Mucosa of stomach (tissue), 1 donor: Measurements from ENCODE around the gene SURF1.
A peak's percentile ranks its signal among the peaks of the same experiment; 100 is the strongest.

ENCODE experiments used
- H3K27me3 ChIP-seq: one replicate; pipeline ENCODE4 v1.7.0; 2013; ENCODE audit warnings: mild to moderate bottlenecking, low read length; ENCODE audit not compliant: control insufficient read depth, insufficient read depth
- H3K36me3 ChIP-seq: one replicate; pipeline ENCODE4 v1.7.0; 2013; ENCODE audit warnings: low read length; ENCODE audit not compliant: control insufficient read depth, insufficient read depth
- H3K4me1 ChIP-seq: one replicate; pipeline ENCODE4 v1.7.0; 2013; ENCODE audit warnings: mild to moderate bottlenecking, low read length; ENCODE audit not compliant: control insufficient read depth, insufficient read depth
- H3K4me3 ChIP-seq: one replicate; pipeline ENCODE4 v1.7.0; 2013; ENCODE audit warnings: low read length
- H3K9ac ChIP-seq: one replicate; pipeline ENCODE4 v1.7.0; 2013; ENCODE audit warnings: mild to moderate bottlenecking, low read length, moderate library complexity
- H3K9me3 ChIP-seq: one replicate; pipeline ENCODE4 v1.7.0; 2013; ENCODE audit warnings: mild to moderate bottlenecking, low read length, moderate library complexity; ENCODE audit not compliant: control insufficient read depth
- donor health status: Pancreatic carcinoma.

SURF1 gene

GRCh38 chr9:133355881-133356357 lies 368 bp downstream of the SURF1 start:
- Histone ChIP-seq H3K4me3 (peak overlapping the region; percentile 22), H3K9ac (peak overlapping the region; percentile 75), H3K4me1 (peaks cover 42% of the 10 kb centered on the region), H3K36me3 (peaks cover 22% of the 10 kb centered on the region), H3K27me3 (no peaks in the 10 kb centered on the region), H3K9me3 (no peaks in the 10 kb centered on the region)

- H3K4me3 ChIP-seq: no peak overlapping the region
- no peaks in the 10 kb centered on the region for H3K9me3 ChIP-seq
- H3K36me3 ChIP-seq: peaks cover 23% of the 10 kb centered on the region
- no peaks in the 10 kb centered on the region for H3K27me3 ChIP-seq
- no peak overlapping the region for H3K9ac ChIP-seq
- peaks cover 31% of the 10 kb centered on the region for H3K4me1 ChIP-seq
Observed at GRCh38 chr9:133354766-133355165, 1.5 kb downstream of the SURF1 start.

GRCh38 chr9:133353548-133353947 lies 2.7 kb downstream of the SURF1 start:
- Histone ChIP-seq H3K27me3 (no peaks in the 10 kb centered on the region), H3K4me3 (no peak overlapping the region), H3K9me3 (no peaks in the 10 kb centered on the region), H3K9ac (peak overlapping the region; percentile 12), H3K36me3 (peaks cover 32% of the 10 kb centered on the region), H3K4me1 (peaks cover 37% of the 10 kb centered on the region)

GRCh38 chr9:133352635-133353340 lies 3.5 kb downstream of the SURF1 start:
- Histone ChIP-seq H3K4me1 (peaks cover 29% of the 10 kb centered on the region), H3K36me3 (peaks cover 32% of the 10 kb centered on the region), H3K4me3 (no peak overlapping the region)

GRCh38 chr9:133351908-133352634 lies 4.2 kb downstream of the SURF1 start:
- no peaks in the 10 kb centered on the region for H3K9me3 ChIP-seq
- H3K9ac ChIP-seq: no peak overlapping the region
- H3K27me3 ChIP-seq: no peaks in the 10 kb centered on the region
- H3K4me1 ChIP-seq: peaks cover 23% of the 10 kb centered on the region
- peaks cover 32% of the 10 kb centered on the region for H3K36me3 ChIP-seq
- no peak overlapping the region for H3K4me3 ChIP-seq

More at GRCh38 chr9:133352635-133353340, 3.5 kb downstream of the SURF1 start:
- H3K9me3 ChIP-seq: no peaks in the 10 kb centered on the region
- H3K27me3 ChIP-seq: no peaks in the 10 kb centered on the region
- H3K9ac ChIP-seq: no peak overlapping the region

GRCh38 chr9:133351526-133351907 lies 4.8 kb downstream of the SURF1 start:
- peaks cover 26% of the 10 kb centered on the region for H3K4me1 ChIP-seq
- H3K9me3 ChIP-seq: no peaks in the 10 kb centered on the region
- no peak overlapping the region for H3K9ac ChIP-seq
- no peaks in the 10 kb centered on the region for H3K27me3 ChIP-seq
- no peak overlapping the region for H3K4me3 ChIP-seq
- H3K36me3 ChIP-seq: peaks cover 32% of the 10 kb centered on the region

- Histone ChIP-seq H3K4me1 (peaks cover 27% of the 10 kb centered on the region), H3K4me3 (no peak overlapping the region), H3K9me3 (no peaks in the 10 kb centered on the region), H3K36me3 (peaks cover 40% of the 10 kb centered on the region), H3K9ac (peak overlapping the region; percentile 96), H3K27me3 (no peaks in the 10 kb centered on the region)
Observed at GRCh38 chr9:133349965-133350616, 6.2 kb downstream of the SURF1 start.

- H3K36me3 ChIP-seq: peaks cover 41% of the 10 kb centered on the region
- peak overlapping the region; percentile 97 for H3K4me3 ChIP-seq
- H3K9me3 ChIP-seq: no peaks in the 10 kb centered on the region
- H3K27me3 ChIP-seq: no peaks in the 10 kb centered on the region
- H3K9ac ChIP-seq: peak overlapping the region; percentile 96
- peaks cover 24% of the 10 kb centered on the region for H3K4me1 ChIP-seq
Observed at GRCh38 chr9:133348718-133349573, 7.3 kb downstream of the SURF1 start.

- peak within 1 kb of the TSS; percentile 96 for H3K9ac ChIP-seq
- H3K4me1 ChIP-seq: peaks cover 24% of the 10 kb centered on the region
- H3K9me3 ChIP-seq: no peaks in the 10 kb centered on the region
- H3K4me3 ChIP-seq: peak within 1 kb of the TSS; percentile 97
- H3K27me3 ChIP-seq: no peaks in the 10 kb centered on the region
- H3K36me3 ChIP-seq: peaks cover 35% of the 10 kb centered on the region
Observed at GRCh38 chr9:133347985-133348717, 8.1 kb downstream of the SURF1 start, which contains the start of the genes MED22 and RPL7A. TSS of gene MED22 (minus strand) at chr9:133348131. CDS start at chr9:133346662, 1,469 bp downstream. TSS of gene RPL7A (plus strand) at chr9:133348218. CDS start at chr9:133348244, 26 bp downstream.

GRCh38 chr9:133347515-133347984 lies 8.7 kb downstream of the SURF1 start:
- no peaks in the 10 kb centered on the region for H3K27me3 ChIP-seq
- peaks cover 29% of the 10 kb centered on the region for H3K36me3 ChIP-seq
- H3K4me3 ChIP-seq: peak overlapping the region; percentile 97
- peaks cover 24% of the 10 kb centered on the region for H3K4me1 ChIP-seq
- H3K9ac ChIP-seq: peak overlapping the region; percentile 96
- H3K9me3 ChIP-seq: no peaks in the 10 kb centered on the region
